CD4-positive, alpha-beta T cell treated with Interleukin-10 for 1 hour (primary cell): ENCODE results near the gene HNRNPD.
"Not testable (repeated sequence)": the region's sequence is repeated elsewhere in the genome, so short reads cannot be mapped to it uniquely, and the experiment has no call there.

ENCODE experiments used
- DNase-seq: peaks from one replicate; pipeline ENCODE4 v3.0.0-alpha.2; 2020

HNRNPD gene

DNA sequence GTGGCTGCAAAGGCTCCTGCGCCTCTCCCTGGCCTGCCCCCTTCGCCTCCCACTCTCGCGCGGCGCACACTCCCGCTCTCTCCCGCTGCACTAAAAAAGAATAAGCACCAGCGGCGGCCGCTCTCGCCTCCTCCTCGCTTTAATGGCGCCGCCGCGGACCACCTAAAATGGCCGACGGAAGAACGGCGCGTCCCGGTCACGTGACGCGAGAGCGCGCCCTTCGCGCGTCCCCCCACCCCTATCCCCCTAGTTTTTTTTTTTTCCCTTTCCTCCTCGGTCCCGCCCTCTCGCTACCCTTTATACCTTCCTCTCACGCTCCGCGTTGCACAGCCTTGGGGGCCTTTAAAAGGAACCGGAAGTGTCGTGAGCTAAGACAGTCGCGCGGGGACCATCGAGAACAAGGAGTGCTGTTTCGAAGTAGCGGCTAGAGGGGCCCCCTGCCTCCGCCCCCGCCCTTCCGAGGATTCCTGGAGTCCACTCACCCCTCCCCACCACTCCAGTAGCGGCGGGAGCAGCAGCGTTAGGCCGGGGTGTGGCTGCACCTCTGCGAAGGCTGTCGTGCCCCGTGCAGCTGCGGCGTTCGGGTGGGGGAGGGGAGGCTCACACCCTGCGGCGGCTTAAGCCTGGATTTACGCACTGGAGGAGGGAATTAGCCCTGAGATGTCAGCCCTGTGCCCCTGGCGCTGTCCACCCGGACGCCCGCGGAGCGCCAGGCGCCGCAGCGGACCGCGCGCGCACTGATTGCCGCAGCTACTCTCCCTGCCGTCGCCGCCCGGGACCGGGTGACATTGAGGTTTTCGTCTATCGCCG, at the start of gene HNRNPD:
HNRNPD (minus strand) TSS at position 176 of the 810 bp plus-strand sequence. CDS start 313 bp downstream, outside the sequence.
- DNase-seq: peak; percentile 96

GRCh38 chr4:82422616-82423015, 48.8 kb upstream of the HNRNPD start:
- no peak for DNase-seq

DNA sequence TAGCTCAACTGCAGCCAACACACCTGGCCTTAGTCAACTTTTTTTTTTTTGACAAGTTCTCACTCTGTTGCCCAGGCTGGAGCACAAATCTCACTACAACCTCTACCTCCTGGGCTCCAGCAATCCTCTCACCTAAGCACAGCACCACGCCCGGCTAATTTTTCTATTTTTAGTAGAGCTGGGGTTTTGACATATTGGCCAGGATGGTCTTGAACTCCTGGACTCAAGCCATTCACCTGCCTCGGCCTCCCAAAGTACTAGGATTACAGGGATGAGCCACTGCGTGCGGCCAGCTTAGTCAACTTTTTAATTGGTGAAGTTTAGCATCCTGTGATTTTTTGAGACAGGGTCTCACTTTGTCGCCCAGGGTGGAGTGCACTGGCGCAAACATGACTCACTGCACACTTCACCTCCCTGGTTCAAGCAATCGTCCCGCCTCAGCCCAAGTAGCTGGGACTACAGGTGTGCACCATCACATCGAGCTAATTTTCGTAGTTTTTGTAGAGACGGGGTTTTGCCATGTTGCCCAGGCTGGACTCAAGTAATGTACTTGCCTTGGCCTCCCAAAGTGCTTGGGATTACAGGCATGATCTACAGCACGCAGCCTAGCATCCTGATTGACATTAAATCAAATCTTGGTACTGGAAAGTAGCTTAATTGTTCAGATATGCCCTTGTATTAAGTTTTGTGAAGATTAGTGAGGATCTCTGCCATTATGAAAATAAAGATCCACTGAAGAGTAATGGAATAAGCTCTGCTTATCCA, 48.2 kb upstream of the HNRNPD start:
- no peak for DNase-seq

DNA sequence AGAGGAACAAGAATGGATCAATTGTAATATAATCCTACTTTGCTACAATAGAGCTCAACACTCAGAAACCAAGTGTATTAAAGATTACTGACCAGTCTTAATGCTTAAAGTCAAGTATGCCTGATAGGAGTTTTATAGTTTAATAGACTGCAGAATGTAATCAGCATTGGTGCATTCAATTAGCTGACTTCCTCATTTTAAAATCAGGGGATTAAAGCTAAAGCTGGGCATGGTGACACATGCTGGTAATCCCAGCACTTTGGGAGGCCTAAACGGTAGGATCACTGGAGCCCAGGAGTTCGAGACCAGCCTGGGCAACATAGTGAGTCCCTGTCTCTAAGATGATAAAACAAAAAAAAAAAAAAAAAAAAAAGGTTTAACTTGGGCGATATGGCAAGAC, 45.7 kb upstream of the HNRNPD start:
- no peak for DNase-seq

DNA sequence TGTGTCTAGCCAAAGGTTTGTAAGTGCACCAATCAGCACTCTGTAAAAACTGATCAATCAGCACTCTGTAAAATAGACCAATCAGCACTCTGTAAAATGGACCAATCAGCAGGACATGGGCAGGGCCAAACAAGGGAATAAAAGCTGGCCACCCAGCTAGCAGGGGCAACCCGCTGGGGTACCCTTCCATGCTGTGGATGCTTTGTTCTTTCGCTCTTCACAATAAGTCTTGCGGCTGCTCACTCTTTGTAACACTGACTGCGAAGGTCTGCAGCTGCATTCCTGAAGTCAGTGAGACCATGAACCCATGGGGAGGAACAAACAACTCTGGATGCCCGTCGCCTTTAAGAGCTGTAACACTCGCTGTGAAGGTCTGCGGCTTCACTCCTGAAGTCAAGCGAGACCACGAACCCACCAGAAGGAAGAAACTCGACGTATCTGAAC, 42.2 kb upstream of the HNRNPD start:
- DNase-seq: no peak

GRCh38 chr4:82415061-82415460, 41.3 kb upstream of the HNRNPD start:
- not testable (repeated sequence) for DNase-seq

- no peak for DNase-seq
These were observed 29.9 kb upstream of the HNRNPD start for GRCh38 chr4:82403725-82404124.

GRCh38 chr4:82402196-82402775, 28.5 kb upstream of the HNRNPD start:
- DNase-seq: no peak

- no peak for DNase-seq
These were observed 27.8 kb upstream of the HNRNPD start for GRCh38 chr4:82401600-82401999.

- DNase-seq: no peak
These were observed 24.5 kb upstream of the HNRNPD start for GRCh38 chr4:82398263-82398662.

GRCh38 chr4:82397527-82397926, 23.7 kb upstream of the HNRNPD start:
- DNase-seq: no peak

DNA sequence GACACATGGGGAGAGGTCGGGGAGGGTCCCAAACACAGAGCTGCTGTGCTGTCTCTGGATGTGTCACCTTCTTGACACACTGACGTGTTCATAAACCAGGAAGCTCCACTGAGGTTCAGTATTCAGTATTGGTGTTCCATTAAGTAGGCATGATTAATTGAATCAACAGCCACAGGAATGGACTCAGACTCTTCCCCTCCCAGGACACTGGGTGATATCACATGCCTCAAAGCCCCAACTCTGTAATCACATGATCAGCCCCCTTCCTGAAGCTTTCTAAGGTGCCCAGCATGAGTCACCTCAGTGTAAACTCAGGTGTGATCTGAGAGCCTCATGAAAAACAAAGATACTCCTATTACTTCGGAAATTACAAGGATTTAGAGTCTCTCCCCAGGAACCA, 21.1 kb upstream of the HNRNPD start:
- no peak for DNase-seq

- not testable (repeated sequence) for DNase-seq
These were observed 16.3 kb upstream of the HNRNPD start for GRCh38 chr4:82390061-82390460.

DNA sequence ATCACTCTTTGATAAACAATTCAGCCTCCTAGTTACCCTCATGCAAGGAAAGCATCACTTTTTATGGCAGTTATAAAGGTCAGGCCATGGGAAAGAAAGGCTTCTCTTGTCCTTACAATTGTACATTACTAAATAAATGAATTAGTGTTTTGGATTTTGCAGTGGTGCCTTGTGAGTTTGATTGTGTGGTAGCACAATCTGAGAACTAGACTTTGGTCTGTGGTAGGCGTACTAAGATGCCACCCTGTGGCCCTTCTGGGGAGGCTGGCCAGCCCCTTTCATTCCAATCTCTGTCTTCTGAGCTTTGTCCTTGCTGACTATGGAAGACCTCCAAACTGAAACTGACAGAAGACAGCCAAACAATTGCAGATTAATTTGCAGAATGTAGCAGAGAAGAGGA, 14.6 kb upstream of the HNRNPD start:
- DNase-seq: no peak

- not testable (repeated sequence) for DNase-seq
These were observed 12.5 kb upstream of the HNRNPD start for GRCh38 chr4:82386312-82386711.

GRCh38 chr4:82382751-82383150, 9.0 kb upstream of the HNRNPD start:
- no peak for DNase-seq

GRCh38 chr4:82381661-82382296, 8.0 kb upstream of the HNRNPD start:
- no peak for DNase-seq

DNA sequence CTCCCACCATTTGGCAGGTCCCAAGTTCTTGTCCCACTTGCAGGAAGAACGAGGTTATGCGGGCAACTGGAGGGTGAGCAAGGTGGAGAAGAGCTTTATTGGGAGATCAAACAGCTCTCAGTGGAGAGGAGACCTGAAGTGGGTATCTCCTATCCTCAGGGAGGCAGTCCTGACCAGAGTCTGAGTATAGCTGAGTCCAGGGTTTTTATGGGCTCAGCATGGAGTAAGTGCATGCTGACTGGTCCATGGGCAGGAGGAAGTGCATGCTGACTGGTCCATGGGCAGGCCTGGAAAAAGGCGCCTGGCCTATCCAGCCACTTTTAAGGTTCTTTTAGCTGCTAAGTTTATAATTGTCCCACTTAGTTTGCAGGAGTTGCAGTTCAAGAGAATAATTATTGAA, 7.4 kb upstream of the HNRNPD start:
- no peak for DNase-seq

GRCh38 chr4:82380831-82381230, 7.0 kb upstream of the HNRNPD start:
- no peak for DNase-seq

DNA sequence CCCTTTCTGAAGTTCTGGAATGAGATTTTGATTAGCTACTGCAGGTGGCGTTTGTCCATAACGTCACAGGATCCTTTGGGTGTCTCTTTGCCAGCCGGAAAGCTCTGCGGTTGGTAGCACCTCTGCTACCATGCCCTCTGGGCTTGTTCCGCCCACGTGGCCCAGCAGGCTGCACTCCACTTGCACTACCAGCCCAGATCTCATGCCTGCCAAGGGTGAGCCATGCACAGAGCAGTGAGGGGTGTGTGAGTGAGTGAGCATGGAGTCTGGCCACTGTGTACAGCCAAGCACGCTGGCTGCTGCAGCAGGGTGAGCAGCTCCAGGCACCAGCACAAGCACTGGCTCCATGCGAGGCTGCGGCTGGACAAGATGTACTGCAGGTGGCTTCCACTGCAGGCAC, 6.6 kb upstream of the HNRNPD start:
- DNase-seq: no peak

DNA sequence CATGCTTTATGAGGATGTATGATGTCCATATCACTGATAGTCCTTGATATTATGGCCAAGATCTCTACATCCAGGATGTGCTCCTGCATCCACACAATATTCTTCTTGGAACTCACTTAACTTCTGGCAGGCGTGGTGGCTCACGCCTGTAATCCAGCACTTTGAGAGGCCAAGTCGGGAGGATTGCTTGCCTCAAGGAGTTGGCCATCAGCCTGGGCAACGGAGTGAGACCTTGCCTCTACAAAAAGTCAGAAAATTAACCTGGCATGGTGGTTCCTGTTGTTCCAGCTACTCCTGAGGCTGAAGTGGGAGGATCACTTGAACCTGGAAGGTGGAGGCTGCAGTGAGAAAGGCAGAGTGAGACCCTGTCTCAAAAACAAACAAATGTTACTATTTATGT, 2.3 kb upstream of the HNRNPD start:
- no peak for DNase-seq

DNA sequence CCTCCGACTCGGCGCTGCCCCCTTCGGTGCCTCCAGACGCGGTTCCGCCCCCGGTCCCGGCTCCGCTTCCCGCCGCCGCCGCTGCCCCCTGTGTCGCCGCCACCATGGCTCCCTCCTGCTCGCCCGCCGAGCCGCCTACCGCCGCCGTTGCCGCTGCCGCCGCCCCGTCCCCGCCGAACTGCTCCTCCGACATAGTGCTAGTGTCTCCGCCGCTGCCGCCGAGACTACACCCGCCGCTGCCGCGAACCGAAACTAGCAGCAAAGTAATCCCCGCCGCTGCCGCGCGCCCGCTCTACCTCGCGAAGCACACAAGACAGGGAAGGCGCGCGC, 340 bp downstream of the HNRNPD start:
- DNase-seq: no peak
